Erythroblast (primary cell): ENCODE data around the gene GMPR2.
"Not testable (repeated sequence)": the region's sequence is repeated elsewhere in the genome, so short reads cannot be mapped to it uniquely, and the experiment has no call there.

Experiments
- DNase-seq, 2 experiments: peaks; one replicate each; lab custom pipeline; 2025; lab: John Stamatoyannopoulos, UW
- GATA1 ChIP-seq: IDR thresholded peaks from 2 replicates; pipeline ENCODE4 v1.6.1; 2011; ENCODE audit warnings: low read depth, mild to moderate bottlenecking, control low read depth, low read length, moderate library complexity
- POLR2A ChIP-seq: IDR thresholded peaks from 2 replicates; pipeline ENCODE4 v1.6.1; 2011; ENCODE audit warnings: mild to moderate bottlenecking, low read length

GMPR2 gene

DNA sequence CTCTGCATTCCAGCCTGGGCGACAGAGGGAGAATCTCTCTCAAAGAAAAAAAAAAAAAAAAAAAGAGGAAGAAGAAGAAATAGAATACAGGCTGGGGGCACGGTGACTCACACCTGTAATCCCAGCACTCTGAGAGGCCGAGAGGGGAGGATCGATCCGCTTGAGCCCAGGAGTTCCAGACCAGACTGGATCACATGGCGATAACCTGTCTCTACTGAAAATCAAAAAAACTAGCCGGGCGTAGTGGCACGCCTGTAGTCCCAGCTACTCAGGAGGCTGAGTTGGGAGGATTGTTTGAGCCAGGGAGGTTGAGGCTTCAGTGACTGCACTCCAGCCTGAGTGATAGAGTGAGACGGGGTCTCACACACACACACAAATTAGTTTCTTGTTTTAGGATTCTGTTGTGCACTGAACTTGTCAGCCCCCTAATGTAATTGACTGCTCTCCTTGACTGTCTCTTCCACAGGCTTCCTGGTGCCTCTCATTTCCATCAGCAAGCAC, 10.7 kb downstream of the GMPR2 start:
- DNase-seq, result no peak
- no peak for TF ChIP-seq POLR2A
- TF ChIP-seq GATA1, result no peak

DNA sequence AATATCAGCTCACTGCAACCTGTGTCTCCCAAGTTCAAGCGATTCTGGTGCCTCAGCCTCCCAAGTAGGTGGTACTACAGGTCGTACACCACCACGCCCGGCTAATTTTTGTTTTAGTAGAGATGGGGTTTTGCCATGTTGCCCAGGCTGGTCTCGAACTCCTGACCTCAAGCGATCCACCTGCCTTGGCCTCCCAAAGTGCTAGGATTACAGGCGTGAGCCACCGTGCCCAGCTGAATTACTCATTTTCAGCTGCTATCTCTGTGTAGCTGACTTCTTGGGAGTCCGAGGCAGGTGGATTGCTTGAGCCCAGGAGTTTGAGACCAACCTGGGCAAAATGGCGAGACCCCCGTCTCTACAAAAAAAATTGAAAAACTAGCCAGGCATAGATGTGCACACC, 12.6 kb downstream of the GMPR2 start:
- DNase-seq, result not testable (repeated sequence)

DNA sequence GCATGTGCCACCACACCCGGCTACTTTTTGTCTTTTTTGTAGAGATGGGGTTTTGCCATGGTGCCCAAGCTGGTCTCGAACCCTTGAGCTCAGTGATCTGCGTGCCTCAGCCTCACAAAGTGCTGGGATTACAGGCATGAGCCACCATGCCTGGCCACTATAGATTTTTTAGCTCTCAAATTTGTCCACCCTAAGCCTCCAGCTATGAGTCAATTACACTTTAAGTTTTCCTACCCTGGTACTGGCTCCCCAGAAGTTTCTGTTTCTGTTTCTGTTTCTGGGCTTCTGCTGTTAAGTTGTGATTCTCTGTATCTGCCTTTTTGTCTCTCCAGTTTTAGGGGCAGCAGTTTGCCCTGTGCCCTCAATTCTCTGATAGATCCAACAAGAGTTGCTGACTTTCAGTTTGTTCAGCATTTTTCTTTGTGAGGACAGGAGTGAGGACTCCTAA, 14.1 kb downstream of the GMPR2 start:
- TF ChIP-seq GATA1, result no peak
- no peak for TF ChIP-seq POLR2A
- DNase-seq, result peak in 1 of 2 experiments; percentile 30

DNA sequence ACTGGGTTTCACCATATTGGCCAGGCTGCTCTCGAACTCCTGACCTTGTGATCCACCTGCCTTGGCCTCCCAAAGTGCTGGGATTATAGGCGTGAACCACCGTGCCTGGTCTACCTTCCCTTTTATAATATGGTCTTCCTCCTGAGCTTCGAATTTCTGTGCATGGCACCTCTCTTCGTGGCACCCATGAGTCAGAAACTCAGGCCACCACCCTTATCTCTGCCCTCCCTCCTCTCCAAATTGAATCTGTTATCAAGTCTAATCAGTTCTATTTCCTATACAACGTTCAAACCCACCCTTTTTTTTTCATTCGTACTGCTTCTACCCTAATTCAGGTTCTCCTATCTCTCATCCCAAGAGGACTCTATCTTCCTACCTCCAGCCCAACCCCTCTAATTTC, 14.7 kb downstream of the GMPR2 start:
- peak; percentile 26 to 53 for DNase-seq
- TF ChIP-seq POLR2A, result no peak
- no peak for TF ChIP-seq GATA1

DNA sequence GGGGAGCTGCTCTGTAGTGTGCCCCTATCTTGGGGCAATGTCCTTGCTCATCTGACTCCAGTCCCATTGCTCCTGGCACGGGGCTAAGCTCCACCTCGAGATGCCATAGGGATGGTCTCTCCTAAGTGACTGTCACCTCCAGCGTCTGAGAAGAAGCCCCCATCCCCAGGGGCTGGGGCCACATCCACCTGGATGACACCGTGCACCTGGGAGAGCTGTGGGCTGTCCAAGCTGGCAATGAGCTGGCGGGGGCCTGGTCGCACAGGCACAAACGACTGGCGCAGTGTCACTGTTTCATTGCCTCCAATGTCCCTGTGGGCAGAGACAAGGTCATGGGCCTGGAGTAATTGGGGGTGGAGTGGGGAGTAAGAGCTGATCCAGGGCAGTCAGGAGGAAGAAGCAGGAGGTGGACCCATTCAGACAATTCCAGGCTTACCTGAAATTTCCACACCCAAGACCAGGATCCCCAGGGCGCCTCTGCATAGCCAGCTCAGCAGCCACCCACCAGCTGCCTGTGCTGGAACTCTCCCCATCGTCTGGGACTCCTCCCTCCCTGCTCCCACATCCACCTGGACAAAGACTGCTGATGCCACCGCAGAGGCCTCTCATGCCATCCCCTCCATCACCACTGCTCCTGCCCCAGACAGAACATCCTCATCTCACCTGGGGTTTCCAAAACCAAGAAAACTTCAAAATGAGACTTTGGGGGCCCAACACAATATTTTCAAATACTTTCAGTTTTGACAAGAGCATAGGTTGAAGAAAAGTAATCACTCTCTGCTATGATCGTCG, 16.7 kb downstream of the GMPR2 start:
- no peak for TF ChIP-seq GATA1
- no peak for TF ChIP-seq POLR2A
- no peak for DNase-seq

DNA sequence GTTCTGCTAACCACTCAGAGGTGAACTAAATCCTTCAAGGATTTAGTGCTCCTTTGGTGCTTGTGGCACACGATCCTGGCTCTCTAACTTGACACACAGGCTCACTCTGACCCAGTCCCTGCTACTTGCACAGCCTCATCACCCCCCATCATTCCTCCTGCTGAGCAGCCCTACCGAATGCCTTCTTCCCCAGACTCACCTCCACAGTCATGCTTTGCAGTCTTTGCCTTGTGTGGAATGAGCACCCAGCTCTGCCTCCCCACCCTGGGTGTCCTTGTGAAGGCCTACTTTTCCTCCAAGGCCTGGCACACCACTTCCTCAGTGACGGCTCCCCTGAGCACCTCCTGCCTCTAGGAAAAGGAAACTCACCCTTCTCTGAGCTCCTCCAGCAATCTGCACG, 17.6 kb downstream of the GMPR2 start:
- no peak for TF ChIP-seq GATA1
- no peak for TF ChIP-seq POLR2A
- no peak for DNase-seq

DNA sequence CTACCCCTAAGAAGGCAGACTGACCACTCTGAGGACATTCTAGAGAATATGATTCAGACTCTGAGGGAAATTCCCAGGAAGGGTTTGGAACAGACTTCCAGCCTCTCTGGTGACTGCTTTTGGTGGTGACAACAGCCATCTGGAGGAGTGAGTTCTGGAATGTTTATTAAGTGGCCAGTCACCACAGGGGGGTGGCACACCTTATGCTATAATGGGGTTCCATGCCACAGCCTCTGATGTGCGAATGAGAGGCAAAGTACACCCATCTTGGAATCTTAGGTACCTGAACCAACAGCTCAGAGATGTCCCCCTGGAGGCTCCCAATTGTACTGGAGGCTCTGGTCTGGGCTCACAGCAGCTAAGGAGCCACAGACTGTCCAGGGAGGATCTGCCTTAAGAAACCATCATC, 19.2 kb downstream of the GMPR2 start:
- no peak for DNase-seq

DNA sequence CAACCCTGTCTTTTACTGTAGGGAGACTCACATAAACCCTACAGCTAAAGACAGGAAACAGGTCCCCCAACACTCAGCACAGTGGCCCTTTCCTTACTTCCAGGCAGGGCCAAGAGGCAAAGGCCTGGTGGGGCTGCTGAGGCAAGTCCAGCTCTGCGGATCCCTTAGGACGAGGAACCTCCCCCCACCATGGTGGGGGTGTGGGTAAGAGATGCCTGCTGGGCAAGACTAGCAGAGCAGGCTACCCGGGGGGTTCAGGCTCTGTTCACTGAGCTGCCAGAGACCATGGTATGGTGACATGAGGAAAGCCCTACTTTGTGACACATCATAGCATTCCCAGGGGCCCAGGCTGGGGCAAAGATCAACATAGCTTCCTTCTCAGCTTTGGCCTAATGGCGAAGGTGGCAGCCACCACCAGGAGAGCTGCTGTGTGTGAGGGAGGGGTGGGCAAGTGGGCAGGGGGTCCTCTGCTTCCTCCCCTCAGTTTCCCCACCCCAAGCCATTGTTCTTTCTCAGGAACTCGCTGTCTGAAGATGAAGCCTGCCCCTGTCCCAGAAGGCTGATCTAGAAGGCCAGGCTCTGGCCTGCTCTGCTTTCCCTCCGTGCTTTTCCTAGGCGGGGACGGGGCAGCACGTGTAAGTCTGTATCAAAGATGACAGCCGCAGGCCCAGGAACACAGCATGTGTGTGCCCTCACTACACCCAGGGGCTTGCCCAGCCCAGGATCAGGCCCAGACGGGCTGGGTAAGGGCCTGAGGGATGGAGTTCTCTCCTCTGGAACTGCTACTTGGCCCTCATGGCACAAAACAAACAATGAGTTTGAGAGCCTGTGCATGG, 19.8 kb downstream of the GMPR2 start:
- no peak for TF ChIP-seq POLR2A
- TF ChIP-seq GATA1, result no peak
- no peak for DNase-seq

More for the DNA sequence above, 19.2 kb downstream of the GMPR2 start:
- TF ChIP-seq GATA1 (no peak), POLR2A (no peak)

DNA sequence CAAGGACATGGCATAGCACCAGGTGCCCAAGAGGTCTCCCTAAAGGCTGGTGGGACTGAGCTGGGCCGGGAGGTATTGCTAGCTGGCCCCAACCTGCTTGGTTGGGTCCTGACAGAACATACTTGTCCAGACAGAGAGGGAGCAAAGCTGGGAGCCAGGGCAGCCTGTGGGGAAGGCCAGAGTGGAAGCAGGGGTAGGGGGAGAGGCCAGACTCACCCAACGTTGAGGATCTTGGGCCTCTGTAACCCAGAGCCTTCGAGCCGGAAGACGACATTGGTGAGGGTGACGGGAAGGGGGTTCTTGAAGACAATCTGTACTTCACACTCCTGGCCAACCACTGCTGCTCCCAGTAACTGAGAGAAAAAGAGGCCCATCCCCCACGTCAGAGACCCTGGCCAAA, 21.2 kb downstream of the GMPR2 start:
- TF ChIP-seq GATA1 (no peak), POLR2A (no peak)

DNA sequence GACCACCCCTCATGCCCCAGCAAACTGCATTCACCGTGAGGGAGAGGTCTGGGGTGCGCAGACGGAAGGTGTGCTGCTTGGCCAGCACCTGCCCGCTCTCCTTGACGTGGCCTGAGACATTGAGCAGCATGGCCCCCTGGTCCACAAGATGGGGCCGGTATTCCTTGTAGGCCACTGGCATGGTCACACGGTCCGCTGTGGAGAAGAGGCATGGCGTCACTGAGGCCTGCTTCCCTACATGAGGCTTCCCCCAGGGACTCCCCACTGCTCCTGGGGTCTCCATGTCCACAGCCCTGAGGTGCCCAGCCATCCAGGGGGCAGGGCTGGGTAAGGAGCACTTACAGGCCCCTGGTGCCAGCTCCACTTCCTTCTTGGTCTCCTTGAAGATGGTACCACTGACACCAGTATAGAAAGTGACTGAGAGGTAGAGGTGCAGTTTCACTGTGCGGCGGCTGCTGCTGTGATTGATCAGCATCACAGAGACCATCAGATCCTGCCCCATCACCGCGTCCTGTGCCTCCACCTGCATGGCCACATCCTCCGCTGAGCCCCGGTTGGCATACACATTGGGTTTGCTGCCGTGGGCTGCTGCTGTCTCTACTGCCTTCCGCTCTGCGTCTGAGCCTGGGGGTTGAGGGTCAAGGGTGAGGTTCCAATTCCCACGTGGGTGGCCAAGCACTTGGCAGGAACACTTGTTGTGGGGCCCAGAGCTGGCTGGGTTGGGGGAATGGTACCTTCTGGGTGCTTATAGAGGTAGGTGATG, 22.1 kb downstream of the GMPR2 start:
- DNase-seq, result no peak
- TF ChIP-seq GATA1 (no peak), POLR2A (no peak)

More for the DNA sequence above, 21.2 kb downstream of the GMPR2 start:
- DNase-seq, result no peak

DNA sequence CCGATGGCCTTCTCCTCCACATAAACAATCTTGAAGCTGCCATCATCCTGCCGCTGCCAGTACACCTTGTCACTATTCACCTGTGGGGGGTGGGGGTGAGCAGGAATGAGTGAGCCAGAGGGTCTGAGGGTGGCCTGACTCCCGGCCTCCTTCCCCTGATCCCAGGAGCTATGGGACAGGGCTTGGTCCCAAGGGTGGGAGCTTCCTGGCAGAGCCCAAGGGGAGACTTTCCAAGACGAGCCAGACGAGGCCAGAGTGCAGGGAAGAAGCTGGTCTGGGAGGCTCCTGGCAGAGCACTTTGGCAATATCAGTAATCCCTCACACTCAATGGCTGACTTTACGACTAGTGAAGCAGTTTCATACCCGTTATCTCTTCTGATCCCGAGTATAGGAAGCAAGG, 22.7 kb downstream of the GMPR2 start:
- TF ChIP-seq POLR2A (no peak), GATA1 (no peak)
- no peak for DNase-seq

DNA sequence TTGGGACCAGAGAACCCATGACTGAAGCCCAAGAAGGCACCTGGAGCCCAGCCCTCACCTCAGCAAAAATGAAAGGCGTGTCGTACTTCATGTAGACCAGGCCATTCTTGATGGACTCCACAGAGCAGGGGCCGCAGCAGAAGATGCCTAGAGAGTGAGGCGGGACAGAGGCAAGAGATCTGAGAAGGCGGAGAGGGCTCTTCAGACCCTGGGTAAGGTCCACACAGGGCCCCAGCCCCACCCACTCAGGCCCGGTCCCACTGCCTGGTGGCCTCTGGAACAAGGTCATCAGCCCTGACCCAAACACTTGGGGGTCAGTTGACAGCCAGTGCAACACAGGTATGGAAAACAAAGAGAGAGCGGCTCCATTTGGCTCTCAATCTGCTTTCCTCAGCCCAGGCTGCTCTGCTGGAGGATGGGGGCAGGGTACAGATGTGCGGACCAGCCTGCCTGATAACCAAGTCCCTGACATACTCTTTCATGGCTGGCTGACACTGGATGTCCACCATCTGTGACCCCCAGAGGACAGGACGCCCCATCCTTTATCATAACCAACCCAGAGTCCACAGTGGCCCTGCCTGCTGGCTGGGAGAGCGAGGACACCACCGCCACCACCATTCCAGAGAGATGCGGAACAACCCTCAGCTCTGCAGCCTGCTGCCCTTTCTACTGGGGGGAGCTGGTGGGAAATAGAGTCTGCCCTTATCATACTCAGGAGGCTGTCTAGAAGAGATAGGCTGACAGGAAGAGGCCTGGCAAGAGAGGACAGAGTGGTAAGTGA, 23.4 kb downstream of the GMPR2 start:
- TF ChIP-seq POLR2A (no peak), GATA1 (peak; percentile 77)
- peak; percentile 89 to 95 for DNase-seq

DNA sequence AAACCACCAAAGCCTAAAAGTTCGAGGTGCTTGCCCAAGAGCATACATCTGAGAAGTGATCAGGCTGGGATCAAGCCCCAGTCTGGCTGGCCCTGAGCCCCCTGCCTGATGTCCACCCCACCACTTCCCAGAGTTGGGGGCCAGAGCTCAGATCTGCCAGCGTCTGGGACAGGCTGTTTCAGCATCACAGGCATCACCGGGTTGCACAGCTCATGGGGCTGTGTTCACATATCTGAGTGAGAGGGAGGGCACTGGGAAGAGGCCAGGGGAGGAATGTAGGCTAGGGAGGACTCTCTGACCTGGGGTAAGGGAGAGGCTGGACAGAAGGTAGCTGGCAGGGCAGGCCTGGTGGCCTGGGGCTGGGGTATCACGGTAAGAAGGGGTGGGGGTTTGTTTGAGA, 24.2 kb downstream of the GMPR2 start:
- peak in 1 of 2 experiments; percentile 53 for DNase-seq
- no peak for TF ChIP-seq POLR2A
- no peak for TF ChIP-seq GATA1

DNA sequence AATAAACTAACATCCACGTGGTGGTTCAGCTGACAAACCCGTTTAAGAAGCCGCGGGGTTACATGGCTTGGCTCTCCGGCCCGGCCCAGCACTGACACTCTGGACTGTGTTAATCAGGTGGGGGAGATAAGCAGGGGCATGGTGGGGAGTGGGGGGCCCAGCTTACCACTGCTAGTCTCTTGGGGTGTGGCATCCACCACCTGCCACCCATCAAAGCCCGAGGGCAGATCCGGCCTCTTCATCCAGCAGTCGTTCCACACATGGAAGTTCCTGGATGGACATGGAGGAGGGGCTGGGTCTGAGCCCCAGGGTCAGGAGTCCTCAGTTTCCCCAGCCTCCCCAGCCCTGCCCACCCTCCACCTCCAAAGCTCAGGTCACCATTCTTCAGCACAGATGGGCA, 25.4 kb downstream of the GMPR2 start:
- DNase-seq, result no peak
- TF ChIP-seq GATA1 (no peak), POLR2A (no peak)
